ENCODE results near the gene VAMP5. TPM values are rescaled to one million over a fixed set of nuclear protein-coding genes. Genes with fewer than 3 reads are reported as not detected.
A peak's percentile ranks its signal among the peaks of the same experiment; 100 is the strongest.

VAMP5 gene
- total RNA-seq, 1 experiment from 2014 or later = 6.3 TPM

DNA sequence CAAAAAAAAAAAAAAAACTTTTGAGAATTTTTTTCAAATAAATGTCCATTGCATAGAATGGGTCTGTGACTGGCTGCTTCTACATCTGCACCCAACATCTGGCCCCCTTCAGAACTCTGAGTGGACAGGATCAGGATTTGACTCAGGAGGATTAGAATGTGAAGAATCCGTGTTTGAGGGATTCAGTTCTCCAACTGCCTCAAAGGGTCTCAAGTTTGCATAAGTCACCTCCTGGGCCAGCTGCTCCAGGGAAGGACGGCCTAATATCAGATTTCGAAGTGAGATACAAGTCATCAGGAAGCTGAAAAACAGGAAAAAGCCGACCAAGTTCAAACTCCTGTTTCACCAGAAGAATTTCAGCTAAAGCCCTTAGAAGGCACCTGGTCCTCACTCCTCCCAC lies 34.4 kb upstream of the VAMP5 start (continued):
- TF ChIP-seq, protein P1, sequence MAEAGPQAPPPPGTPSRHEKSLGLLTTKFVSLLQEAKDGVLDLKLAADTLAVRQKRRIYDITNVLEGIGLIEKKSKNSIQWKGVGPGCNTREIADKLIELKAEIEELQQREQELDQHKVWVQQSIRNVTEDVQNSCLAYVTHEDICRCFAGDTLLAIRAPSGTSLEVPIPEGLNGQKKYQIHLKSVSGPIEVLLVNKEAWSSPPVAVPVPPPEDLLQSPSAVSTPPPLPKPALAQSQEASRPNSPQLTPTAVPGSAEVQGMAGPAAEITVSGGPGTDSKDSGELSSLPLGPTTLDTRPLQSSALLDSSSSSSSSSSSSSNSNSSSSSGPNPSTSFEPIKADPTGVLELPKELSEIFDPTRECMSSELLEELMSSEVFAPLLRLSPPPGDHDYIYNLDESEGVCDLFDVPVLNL (CRISPR knock-in tag; IDR thresholded peaks at IDR 0.05; ENCODE audit: borderline replicate concordance, low read depth) = no peak
- TF ChIP-seq PRRX2 (CRISPR knock-in tag; IDR thresholded peaks at IDR 0.05) = no peak
- TF ChIP-seq, protein P2, sequence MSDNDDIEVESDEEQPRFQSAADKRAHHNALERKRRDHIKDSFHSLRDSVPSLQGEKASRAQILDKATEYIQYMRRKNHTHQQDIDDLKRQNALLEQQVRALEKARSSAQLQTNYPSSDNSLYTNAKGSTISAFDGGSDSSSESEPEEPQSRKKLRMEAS (CRISPR knock-in tag; IDR thresholded peaks at IDR 0.05) = no peak
- no peak for TF ChIP-seq NR3C1 (CRISPR knock-in tag; conservative IDR thresholded peaks at IDR 0.05; ENCODE audit: low read depth)
- TF ChIP-seq OVOL2 (CRISPR knock-in tag; IDR thresholded peaks at IDR 0.05; ENCODE audit: borderline replicate concordance) = no peak
- TF ChIP-seq JUN (CRISPR knock-in tag; IDR thresholded peaks at IDR 0.05) = no peak

DNA sequence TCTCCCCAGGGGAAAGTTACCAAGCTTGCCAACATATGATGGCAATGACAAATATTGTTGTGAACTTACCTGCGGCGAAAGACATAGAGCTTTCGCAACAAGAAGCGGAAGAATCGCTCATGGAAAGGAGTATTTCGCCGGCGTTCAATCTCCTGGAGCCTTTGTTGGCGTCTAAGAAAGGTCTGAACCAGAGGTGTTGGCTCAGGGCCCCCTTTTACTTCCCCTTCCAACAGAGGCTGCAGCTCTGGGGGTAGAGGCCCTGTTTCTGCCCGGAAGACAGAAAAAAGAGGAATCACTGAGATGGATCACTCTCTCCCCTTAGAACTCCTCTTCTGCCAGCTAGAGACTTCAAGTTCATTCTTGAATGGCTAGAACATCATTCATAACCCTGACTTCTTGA lies 33.7 kb upstream of the VAMP5 start:
- ChIA-PET CTCF (interaction anchor here (1.0 to 4.5 kb wide), 5 partner anchors 10 to 158 kb away, joined by 3 to 106 read pairs (median 26); partner anchors contain the start of genes GGCX, MAT2A and SH2D6), POLR2A (interaction anchor here (1.0 to 1.3 kb wide), 3 partner anchors 11 to 24 kb away, joined by 5 read pairs; partner anchors contain the start of gene MAT2A)
- ATAC-seq (no peak), DNase-seq (ENCODE audit: low spot score) (no peak)
- H3K27me3 Mint-ChIP-seq (ENCODE audit: low read depth) = no peaks in the 10 kb centered on the region
- H3K27ac Mint-ChIP-seq = no peak overlapping the region
- no peaks in the 10 kb centered on the region for H3K9me3 Mint-ChIP-seq
- TF ChIP-seq TEAD1 (CRISPR knock-in tag; IDR thresholded peaks at IDR 0.05) (no peak), ZNF416 (CRISPR knock-in tag; IDR thresholded peaks at IDR 0.05) (no peak), ETV6 (CRISPR knock-in tag; IDR thresholded peaks at IDR 0.05) (no peak), GRHL2 (CRISPR knock-in tag; IDR thresholded peaks at IDR 0.05; ENCODE audit: insufficient replicate concordance, severe bottlenecking) (no peak)
- TF ChIP-seq, protein P3, sequence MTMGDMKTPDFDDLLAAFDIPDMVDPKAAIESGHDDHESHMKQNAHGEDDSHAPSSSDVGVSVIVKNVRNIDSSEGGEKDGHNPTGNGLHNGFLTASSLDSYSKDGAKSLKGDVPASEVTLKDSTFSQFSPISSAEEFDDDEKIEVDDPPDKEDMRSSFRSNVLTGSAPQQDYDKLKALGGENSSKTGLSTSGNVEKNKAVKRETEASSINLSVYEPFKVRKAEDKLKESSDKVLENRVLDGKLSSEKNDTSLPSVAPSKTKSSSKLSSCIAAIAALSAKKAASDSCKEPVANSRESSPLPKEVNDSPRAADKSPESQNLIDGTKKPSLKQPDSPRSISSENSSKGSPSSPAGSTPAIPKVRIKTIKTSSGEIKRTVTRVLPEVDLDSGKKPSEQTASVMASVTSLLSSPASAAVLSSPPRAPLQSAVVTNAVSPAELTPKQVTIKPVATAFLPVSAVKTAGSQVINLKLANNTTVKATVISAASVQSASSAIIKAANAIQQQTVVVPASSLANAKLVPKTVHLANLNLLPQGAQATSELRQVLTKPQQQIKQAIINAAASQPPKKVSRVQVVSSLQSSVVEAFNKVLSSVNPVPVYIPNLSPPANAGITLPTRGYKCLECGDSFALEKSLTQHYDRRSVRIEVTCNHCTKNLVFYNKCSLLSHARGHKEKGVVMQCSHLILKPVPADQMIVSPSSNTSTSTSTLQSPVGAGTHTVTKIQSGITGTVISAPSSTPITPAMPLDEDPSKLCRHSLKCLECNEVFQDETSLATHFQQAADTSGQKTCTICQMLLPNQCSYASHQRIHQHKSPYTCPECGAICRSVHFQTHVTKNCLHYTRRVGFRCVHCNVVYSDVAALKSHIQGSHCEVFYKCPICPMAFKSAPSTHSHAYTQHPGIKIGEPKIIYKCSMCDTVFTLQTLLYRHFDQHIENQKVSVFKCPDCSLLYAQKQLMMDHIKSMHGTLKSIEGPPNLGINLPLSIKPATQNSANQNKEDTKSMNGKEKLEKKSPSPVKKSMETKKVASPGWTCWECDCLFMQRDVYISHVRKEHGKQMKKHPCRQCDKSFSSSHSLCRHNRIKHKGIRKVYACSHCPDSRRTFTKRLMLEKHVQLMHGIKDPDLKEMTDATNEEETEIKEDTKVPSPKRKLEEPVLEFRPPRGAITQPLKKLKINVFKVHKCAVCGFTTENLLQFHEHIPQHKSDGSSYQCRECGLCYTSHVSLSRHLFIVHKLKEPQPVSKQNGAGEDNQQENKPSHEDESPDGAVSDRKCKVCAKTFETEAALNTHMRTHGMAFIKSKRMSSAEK (CRISPR knock-in tag; IDR thresholded peaks at IDR 0.05; ENCODE audit: borderline replicate concordance) = no peak
- TF ChIP-seq, protein P4, sequence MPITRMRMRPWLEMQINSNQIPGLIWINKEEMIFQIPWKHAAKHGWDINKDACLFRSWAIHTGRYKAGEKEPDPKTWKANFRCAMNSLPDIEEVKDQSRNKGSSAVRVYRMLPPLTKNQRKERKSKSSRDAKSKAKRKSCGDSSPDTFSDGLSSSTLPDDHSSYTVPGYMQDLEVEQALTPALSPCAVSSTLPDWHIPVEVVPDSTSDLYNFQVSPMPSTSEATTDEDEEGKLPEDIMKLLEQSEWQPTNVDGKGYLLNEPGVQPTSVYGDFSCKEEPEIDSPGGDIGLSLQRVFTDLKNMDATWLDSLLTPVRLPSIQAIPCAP (CRISPR knock-in tag; IDR thresholded peaks at IDR 0.05) = no peak
- no peak overlapping the region for H3K4me3 Mint-ChIP-seq
- peaks cover 46% of the 10 kb centered on the region for H3K36me3 Mint-ChIP-seq
- peaks cover 5% of the 10 kb centered on the region for H3K4me1 Mint-ChIP-seq

DNA sequence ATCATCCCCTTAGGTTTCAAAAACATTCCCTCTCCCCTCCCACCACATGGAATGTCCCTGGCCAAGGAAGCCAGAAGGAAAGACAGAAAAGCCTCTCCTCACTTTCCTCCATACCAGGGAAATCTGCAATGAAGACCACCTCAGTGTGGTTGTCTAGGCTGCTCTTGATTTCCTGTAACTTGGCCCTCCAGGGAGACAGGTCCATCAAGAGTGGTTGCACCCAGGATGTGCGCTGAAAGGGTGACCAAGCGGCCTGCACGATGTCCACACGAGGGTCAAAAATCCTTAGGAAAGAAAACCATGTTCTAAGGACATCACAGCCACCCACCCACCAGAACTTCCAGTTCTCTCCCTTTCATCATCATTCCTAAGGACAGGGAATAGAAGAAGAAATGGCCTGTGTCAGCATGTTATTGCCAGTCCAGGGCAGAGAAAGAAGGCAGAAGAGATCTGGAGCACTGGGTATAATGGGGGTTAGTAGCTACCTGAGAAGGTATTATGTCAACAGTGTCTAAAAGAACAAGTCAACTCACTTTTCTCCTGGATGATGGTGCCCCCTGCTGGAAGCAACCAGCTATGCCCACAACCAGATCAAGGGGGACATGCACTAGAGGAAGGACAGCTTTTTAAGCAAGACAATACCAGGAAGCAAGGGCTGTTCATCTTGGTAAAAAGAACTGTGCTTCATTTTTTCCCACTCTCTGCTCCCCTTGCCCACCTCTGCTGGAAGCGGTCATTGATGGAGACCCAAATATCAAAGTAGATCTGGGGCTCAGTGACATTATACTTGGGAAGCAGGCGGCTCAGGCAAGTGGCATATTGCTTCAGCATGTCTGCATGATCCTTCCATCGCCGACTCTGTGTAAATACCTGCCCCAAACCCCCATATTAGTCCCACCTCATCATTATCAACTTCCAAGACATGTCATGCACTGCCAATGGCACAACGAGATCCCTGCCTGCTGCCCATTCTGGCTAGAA lies 32.2 kb upstream of the VAMP5 start:
- Mint-ChIP-seq H3K9me3 (no peaks in the 10 kb centered on the region), H3K4me3 (no peak overlapping the region), H3K27me3 (ENCODE audit: low read depth) (no peaks in the 10 kb centered on the region), H3K36me3 (peaks cover 41% of the 10 kb centered on the region), H3K4me1 (peaks cover 5% of the 10 kb centered on the region), H3K27ac (no peak overlapping the region)
- DNase-seq (ENCODE audit: low spot score) (peak; percentile 91), ATAC-seq (peak; percentile 77)
- POLR2A ChIA-PET = interaction anchor here (0.5 to 2.4 kb wide), 7 partner anchors 9 to 131 kb away, joined by 3 to 17 read pairs (median 4); partner anchors contain the start of genes GGCX and MAT2A
- TF ChIP-seq ZNF263 (CRISPR knock-in tag; IDR thresholded peaks at IDR 0.05; ENCODE audit: low read depth) = no peak
- TF ChIP-seq, protein P5, sequence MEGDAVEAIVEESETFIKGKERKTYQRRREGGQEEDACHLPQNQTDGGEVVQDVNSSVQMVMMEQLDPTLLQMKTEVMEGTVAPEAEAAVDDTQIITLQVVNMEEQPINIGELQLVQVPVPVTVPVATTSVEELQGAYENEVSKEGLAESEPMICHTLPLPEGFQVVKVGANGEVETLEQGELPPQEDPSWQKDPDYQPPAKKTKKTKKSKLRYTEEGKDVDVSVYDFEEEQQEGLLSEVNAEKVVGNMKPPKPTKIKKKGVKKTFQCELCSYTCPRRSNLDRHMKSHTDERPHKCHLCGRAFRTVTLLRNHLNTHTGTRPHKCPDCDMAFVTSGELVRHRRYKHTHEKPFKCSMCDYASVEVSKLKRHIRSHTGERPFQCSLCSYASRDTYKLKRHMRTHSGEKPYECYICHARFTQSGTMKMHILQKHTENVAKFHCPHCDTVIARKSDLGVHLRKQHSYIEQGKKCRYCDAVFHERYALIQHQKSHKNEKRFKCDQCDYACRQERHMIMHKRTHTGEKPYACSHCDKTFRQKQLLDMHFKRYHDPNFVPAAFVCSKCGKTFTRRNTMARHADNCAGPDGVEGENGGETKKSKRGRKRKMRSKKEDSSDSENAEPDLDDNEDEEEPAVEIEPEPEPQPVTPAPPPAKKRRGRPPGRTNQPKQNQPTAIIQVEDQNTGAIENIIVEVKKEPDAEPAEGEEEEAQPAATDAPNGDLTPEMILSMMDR (IDR thresholded peaks at IDR 0.05) = peak; percentile 88
- CTCF ChIA-PET = interaction anchor here (0.6 to 4.5 kb wide), 49 partner anchors 8 to 485 kb away, joined by 3 to 106 read pairs (median 4); partner anchors contain the start of genes C2orf68, ELMOD3, GGCX and MAT2A
